GM18858 (cell line): ENCODE data around the gene CIAPIN1.
A peak's percentile ranks its signal among the peaks of the same experiment; 100 is the strongest.

Experiments used
- ATAC-seq: cut with Tn5 transposase; IDR thresholded peaks from one replicate; pipeline ENCODE4 v1.9.1; 2021; ENCODE audit not compliant: unreplicated experiment

Gene CIAPIN1

GRCh38 chr16:57447186-57447962, at the start of gene CIAPIN1, which contains the start of gene COQ9:
CIAPIN1 (minus strand) TSS chr16:57447385; CDS start chr16:57440928, 6,457 bp downstream.
COQ9 (plus strand) TSS chr16:57447479; CDS start chr16:57447506, 27 bp downstream.
- peak; percentile 90 for ATAC-seq

GRCh38 chr16:57493767-57494166, 46.6 kb upstream of the CIAPIN1 start:
- ATAC-seq: no peak

- ATAC-seq: no peak
Observed at GRCh38 chr16:57489229-57489628, 42.0 kb upstream of the CIAPIN1 start.

- no peak for ATAC-seq
Observed at GRCh38 chr16:57486858-57487834, 40.0 kb upstream of the CIAPIN1 start.

- peak; percentile 69 for ATAC-seq
Observed at GRCh38 chr16:57485916-57486857, 39.0 kb upstream of the CIAPIN1 start, which contains the start of gene DOK4. DOK4 (minus strand) TSS chr16:57486493; CDS start chr16:57479507, 6,986 bp downstream.

- ATAC-seq: no peak
Observed at GRCh38 chr16:57485091-57485915, 38.1 kb upstream of the CIAPIN1 start.

GRCh38 chr16:57484515-57485005, 37.4 kb upstream of the CIAPIN1 start:
- ATAC-seq: no peak

- no peak for ATAC-seq
Observed at GRCh38 chr16:57483725-57484514, 36.7 kb upstream of the CIAPIN1 start.

GRCh38 chr16:57482845-57483545, 35.8 kb upstream of the CIAPIN1 start:
- ATAC-seq: no peak

- no peak for ATAC-seq
Observed at GRCh38 chr16:57481421-57481820, 34.2 kb upstream of the CIAPIN1 start.

GRCh38 chr16:57480754-57481230, 33.6 kb upstream of the CIAPIN1 start:
- no peak for ATAC-seq

- ATAC-seq: no peak
Observed at GRCh38 chr16:57479976-57480753, 33.0 kb upstream of the CIAPIN1 start.

- ATAC-seq: no peak
Observed at GRCh38 chr16:57479205-57479975, 32.2 kb upstream of the CIAPIN1 start.

GRCh38 chr16:57478396-57479204, 31.4 kb upstream of the CIAPIN1 start:
- ATAC-seq: no peak

- no peak for ATAC-seq
Observed at GRCh38 chr16:57477531-57478202, 30.5 kb upstream of the CIAPIN1 start.
